GM21367 (cell line): Measurements from ENCODE around the gene SSX2IP.
"Not testable (repeated sequence)": the region's sequence is repeated elsewhere in the genome, so short reads cannot be mapped to it uniquely, and the experiment has no call there.

ENCODE experiments used
- ATAC-seq: cut with Tn5 transposase; IDR thresholded peaks from one replicate; pipeline ENCODE4 v1.9.1; 2021; ENCODE audit not compliant: unreplicated experiment

The SSX2IP gene

DNA sequence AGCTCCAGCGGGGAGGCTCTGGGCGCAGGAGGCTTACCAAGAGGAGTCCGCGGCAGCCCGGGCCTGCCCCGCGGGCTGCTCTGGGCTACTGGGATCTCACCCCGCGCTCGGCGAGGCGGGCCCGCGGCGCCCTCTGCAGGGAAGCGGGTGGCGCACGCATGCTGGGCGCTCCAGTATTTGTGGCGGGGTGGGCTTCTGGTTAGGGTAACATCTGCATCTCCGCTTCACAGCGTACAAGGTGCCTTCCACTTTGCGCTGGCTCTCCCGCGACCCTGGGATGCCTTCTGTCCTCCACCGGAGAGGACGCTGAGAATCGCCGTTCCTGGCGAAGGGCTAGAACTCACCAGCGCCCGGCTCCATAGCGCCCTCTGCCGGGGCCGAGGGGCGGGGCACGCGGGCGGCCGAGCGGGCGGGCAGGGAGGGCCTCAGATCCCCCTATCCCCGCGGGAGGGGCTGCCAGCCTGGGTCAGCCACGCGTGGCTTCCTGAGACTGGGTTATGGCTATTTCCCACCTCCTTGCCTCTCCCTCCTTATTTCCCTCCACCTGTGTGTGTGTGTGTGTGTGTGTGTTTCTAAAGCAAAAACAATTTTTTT lies 69.4 kb downstream of the SSX2IP start:
- peak; percentile 97 for ATAC-seq

GRCh38 chr1:84619383-84620102 lies 70.7 kb downstream of the SSX2IP start:
- ATAC-seq: no peak

DNA sequence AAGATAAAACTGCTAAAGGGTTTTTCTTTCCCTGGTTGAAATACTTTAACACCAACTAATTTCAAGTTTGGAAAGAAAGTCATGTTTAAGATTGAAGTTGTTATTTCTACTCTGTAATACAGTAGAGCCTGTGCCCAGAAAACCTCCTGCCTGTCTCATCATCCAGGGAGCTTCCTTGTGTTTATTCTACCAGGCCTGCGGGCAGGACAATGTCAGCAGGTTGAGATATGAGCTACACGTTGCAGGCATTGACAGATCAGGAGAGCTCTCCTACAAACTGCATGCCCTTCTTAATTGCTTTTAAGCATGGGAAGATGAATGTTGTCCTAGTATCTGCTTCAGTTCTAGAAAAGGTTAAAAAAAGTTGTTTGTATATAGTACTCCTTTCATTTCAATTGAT lies 72.9 kb downstream of the SSX2IP start:
- ATAC-seq: no peak

DNA sequence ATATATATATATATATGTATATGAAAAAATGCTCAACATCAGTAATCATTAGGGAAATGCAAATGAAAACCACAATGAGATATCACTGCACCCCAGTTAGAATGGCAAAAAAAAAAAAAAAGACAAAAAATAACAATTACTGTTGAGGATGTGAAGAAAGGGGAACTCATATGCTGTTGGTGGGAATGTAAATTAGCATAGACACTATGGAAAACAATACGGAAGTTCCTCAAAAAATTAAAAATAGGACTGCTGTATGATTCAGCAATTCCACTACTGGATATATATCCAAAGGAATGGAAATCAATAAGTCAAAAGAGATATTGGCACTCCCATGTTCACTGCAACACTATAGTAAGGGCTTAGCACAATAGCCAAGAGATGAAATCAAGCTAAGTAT lies 74.5 kb downstream of the SSX2IP start:
- no peak for ATAC-seq

DNA sequence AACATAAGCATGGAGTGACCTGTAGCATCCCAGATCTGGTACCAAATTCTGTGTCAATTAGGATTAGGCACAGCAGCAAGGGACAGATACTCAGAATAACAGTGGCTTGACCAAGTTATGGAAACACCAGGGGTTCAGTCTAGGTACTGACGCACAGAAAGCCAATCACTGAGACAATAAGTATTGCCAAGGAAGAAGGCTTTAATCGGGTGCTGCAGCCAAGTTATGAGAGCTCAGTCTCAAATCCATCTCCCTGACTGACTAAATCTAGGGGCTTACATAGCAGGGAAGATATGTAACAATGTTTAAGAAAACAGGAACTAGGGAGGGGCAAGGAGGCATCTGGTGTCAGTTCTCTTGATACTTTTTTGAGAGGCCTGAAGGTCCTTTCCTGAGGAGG lies 76.4 kb downstream of the SSX2IP start:
- ATAC-seq: no peak

- ATAC-seq: no peak
Observed at GRCh38 chr1:84613026-84613425, 77.2 kb downstream of the SSX2IP start.

DNA sequence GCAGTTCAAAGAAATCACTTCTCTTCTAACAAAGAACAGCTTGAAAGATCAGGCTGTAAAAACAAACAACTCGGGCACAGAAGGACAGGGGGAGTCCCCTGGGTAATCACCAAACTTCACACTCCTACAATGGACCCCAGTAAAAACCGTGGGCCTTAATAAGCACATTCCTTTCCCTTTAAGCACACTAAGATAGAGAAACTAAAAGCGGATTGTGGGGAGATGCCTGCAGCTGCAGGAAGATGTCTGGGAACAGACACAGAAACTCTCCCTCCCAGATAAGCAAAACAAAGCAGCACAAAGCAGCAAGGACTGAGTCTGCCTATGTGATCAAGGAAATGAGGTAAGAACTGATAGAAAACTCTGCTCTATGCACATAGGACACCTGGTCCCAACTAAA lies 78.5 kb downstream of the SSX2IP start:
- no peak for ATAC-seq

- no peak for ATAC-seq
Observed at GRCh38 chr1:84611091-84611490, 79.2 kb downstream of the SSX2IP start.

GRCh38 chr1:84606977-84607376 lies 83.3 kb downstream of the SSX2IP start:
- no peak for ATAC-seq

- ATAC-seq: no peak
Observed at GRCh38 chr1:84605157-84605556, 85.1 kb downstream of the SSX2IP start.

DNA sequence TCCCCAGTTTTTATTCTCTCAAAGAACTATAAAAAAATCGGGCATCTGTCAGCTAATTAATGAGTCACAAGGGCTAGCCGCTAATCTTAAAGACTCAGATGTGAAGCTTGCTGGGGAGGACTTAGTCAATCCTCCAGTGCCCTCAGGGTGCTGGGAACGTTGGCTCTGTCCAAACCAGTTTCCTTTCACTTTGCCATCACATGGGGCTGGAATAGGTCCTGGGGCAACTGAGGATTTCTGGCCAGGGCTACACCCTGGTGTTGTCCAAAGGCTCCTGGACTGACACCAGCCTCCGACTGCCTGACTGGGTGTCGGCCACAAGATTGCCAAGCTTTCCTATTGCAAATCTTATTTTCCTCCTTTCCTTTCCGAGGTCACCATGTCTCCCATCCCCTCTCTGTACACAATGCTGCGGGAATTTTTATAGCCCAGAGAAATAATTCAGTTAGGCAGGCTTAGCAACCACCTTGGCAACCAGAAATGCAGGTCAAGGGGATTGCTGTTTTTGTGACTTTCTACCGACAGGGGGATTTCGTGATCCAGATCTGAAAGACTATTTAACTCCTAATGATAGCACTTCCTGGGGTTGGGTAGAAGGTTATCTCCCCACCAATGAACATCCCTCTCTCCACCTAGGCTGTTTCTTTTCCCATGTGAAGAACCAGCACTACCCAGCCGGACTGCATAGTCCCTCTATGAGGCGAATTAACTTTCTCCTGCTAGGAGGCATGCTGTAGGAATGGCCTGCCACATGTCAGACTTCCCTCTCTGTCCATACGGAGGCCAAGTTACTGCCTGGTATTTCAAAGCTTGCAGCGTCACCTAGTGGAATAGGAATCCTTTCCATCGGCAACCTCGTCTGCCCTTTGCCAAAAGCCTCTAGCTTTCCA lies 86.1 kb downstream of the SSX2IP start:
- ATAC-seq: no peak

DNA sequence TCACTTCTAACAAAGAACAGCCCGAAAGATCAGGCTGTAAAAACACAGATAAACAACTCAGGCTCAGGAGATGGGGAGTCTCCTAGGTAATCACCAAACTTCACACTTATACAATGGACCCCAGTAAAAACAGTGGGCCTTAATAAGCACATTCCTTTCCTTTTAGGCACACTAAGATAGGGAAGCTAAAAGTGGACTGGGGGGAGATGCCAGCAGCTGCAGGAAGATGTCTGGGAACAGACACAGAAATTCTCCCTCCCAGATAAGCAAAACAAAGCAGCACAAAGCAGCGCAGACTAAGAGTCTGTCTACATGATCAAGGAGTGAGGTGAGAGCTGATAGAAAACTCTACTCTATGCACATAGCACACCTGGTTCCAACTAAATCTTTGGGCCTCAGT lies 87.0 kb downstream of the SSX2IP start:
- ATAC-seq: no peak

DNA sequence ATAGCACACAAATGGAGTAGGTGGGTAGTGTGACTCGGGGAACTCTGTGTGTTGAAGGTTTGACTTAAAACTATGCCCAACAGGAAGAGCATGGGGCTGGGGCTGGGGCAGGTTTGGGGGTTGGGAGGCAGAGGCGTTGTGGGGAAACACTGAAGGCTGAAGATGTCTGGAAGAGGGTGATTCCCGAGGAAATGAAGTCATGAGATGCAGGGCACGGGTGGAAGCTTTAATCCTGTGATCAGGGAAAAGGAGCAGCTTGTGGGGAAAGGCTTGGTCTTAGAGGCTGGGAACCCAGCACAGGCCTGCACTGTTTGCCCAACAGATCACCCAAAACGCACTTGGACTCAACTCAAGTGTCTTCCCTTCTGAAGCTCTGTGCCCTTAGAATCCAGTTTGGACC lies 89.5 kb downstream of the SSX2IP start:
- ATAC-seq: no peak

GRCh38 chr1:84598846-84599741 lies 91.2 kb downstream of the SSX2IP start:
- peak; percentile 74 for ATAC-seq

DNA sequence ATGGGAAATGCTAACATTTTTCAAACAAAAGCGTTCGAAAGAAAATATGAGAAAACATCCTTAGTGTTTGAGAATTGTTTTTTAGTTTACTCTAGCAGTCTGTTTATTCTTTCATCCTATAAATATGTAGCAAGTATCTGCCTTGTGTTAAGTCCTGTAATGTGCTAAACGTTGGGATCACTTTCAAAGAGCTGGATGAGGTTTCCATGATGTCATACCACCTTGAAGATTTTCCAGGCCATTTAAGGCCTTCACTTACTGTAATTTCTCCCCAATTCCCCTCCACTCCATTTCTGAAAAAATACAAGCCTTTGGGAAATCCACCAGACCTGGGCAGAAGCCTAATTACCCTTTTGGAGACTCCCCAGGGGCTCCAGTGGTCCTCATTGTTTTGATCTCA lies 91.8 kb downstream of the SSX2IP start:
- no peak for ATAC-seq

GRCh38 chr1:84597011-84597410 lies 93.2 kb downstream of the SSX2IP start:
- no peak for ATAC-seq

- not testable (repeated sequence) for ATAC-seq
Observed at GRCh38 chr1:84594959-84595358, 95.3 kb downstream of the SSX2IP start.
